Measurements from ENCODE around the gene NFE2L3.
"Not testable (repeated sequence)": the region's sequence is repeated elsewhere in the genome, so short reads cannot be mapped to it uniquely, and the experiment has no call there.

Gene NFE2L3

DNA sequence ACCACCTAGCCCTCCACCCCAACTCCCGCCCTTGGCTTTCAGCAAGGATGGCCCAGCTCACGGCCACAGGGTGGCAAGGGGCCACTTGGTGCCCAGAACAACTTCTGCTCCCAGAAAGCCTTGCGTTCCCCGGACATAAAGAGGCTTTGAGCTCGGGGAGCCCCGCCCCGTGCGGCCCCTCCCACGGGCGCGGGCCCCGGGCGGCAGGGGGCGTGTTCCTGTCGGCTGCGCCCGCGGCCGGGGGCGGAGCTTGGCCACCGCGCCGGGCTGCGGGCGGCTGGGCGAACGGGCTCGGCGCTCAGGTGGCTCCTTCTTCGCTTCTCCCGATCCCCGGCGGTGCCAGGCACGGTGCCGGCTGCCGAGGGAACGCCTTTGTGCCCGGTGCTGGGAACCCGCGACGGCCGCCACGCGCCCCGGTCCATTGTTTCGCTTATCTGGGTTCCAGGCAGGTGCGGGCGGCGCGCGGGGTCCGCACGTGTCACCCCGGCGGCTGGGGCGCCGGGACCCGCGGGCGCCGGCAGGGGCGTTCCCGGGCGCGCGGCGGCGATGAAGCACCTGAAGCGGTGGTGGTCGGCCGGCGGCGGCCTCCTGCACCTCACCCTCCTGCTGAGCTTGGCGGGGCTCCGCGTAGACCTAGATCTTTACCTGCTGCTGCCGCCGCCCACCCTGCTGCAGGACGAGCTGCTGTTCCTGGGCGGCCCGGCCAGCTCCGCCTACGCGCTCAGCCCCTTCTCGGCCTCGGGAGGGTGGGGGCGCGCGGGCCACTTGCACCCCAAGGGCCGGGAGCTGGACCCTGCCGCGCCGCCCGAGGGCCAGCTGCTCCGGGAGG, at the start of gene NFE2L3:
NFE2L3 (plus strand) TSS at position 246 of the 829 bp plus-strand sequence; CDS start at position 547, 301 bp downstream.
- DNase-seq = peak; percentile 61

DNA sequence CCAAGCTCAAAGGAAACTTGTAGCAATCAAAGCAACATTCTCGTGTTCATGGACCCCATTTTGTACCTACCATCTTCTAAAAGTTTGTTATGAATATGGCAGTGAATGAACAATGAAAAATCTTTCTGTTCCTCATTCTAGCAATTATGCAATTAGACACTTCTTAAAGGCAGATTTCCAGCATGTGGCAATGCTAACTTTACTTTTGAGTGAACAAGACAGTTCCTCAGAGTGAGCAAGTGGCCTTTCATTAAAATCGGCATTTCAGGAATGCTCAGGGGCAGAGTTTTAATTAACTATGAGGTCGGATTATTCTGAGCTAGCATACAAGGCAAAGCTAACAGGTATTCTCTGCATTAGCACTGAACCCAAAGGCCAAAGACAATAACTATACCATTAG, 48.4 kb upstream of the NFE2L3 start:
- no peak for DNase-seq

GRCh38 chr7:26105236-26105635, 46.8 kb upstream of the NFE2L3 start:
- no peak for DNase-seq

GRCh38 chr7:26105931-26106330, 46.1 kb upstream of the NFE2L3 start:
- no peak for DNase-seq

GRCh38 chr7:26112203-26112740, 39.7 kb upstream of the NFE2L3 start:
- no peak for DNase-seq

- no peak for DNase-seq
These were observed 36.3 kb upstream of the NFE2L3 start for GRCh38 chr7:26115650-26116049.

DNA sequence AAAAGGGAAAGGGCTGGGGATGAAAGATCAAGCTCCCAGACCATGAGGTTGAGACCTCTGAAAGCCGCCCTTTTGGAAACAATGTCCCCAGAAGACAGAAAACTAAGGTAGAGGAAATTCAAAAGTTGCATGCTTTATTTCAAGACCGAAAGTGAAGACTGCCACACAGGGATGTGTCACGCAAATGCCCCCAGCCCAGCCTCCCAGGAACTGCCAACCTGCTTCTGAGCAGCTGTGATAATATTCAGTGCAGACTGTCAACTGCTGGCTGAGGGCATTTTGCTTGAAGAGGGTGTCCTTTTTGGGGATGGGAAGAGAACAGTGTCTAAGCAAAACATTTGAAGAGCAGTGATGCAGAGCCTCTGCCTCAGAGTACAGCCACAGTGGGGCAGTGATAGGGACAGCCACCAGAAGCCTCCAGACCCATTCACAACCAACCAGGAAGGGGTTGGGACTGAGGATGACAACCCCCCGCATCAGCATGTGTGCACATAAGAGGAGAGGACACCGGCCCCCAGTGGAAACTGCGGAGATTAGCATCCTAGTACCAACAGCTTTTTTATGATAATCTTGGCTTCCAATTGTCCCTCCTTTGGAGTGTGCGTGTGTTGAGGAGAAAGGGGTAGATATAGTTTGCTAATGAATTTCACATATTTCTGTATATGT, 34.7 kb upstream of the NFE2L3 start:
- DNase-seq = no peak

GRCh38 chr7:26117970-26118369, 34.0 kb upstream of the NFE2L3 start:
- DNase-seq = no peak

DNA sequence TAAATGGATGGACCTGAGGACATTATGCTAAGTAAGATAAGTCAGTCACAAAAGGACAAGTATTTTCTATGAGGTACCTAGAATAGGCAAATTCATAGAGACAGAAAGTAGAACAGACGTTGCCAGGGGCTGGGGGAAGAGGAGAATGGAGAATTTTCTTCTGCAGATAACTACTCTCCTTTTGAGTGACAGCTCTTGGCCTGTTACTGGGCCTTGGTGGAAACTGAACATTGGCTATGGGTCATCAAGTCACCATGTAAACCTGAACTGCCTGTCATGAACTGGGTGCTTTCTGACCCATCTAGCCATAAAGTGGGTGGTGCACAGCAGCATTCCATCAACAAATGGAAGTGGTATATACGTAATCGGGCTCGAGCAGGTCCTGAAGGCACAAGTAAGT, 29.3 kb upstream of the NFE2L3 start:
- no peak for DNase-seq

- not testable (repeated sequence) for DNase-seq
These were observed 27.2 kb upstream of the NFE2L3 start for GRCh38 chr7:26124775-26125174.

DNA sequence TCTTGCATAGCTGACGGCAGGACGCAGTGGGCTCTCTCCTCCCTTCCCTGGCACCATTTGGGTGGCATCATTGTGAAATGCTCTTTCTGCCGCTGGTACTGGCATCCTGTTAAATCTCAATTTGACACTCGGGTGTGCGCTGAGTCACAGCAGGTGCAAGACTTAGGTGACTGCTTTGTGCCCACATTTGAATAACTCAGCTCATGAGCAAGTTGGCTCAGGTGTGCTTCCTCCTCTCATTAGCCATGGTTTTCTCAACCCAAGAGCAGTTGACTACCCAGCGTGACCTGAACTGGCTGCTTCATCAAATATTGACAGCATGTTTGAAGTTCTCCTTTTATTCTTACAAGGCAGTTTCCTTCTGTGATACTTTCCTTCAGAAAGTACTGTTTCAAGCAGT, 24.6 kb upstream of the NFE2L3 start:
- DNase-seq = no peak

- DNase-seq = no peak
These were observed 20.9 kb upstream of the NFE2L3 start for GRCh38 chr7:26131056-26131589.

DNA sequence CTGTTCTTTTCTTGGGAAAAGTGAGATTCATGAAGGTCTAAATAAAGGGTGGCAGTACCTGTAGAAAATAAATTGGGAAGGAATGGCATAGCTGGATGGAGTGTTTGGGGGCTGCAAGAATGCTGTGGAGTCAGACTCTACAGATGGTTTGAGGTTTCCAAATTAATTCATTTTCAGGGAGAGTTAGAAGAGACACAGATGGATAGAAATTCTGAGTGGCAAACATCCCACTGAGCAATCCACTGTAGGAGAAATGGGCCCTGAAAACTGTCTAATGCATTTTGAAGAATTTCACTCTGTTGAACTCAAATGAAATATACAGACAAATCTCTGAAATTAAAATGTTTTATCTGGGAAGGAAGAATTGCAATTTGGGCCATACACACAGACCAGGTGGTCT, 16.9 kb upstream of the NFE2L3 start:
- no peak for DNase-seq

- no peak for DNase-seq
These were observed 16.4 kb upstream of the NFE2L3 start for GRCh38 chr7:26135551-26135950.

GRCh38 chr7:26136831-26137230, 15.2 kb upstream of the NFE2L3 start:
- no peak for DNase-seq

DNA sequence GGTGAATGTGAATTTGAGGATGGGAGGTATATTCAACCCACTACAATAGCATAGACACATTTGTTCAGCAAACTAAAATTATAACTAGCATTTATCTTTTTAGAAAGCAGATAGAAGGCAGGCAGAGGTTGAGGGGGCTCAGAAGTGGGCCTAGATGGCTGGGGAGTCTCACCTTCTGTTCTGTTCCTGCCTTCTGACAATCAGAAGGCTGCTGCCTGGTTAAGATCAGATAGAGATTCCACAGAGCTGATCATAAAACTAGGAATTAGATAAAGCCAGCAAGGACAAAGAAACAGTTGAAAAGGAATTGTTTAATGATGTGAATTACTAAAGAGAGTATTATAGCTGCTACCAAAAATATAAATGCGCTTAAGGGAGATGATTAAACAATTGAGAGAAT, 11.6 kb upstream of the NFE2L3 start:
- DNase-seq = no peak

GRCh38 chr7:26141077-26141476, 10.9 kb upstream of the NFE2L3 start:
- no peak for DNase-seq

DNA sequence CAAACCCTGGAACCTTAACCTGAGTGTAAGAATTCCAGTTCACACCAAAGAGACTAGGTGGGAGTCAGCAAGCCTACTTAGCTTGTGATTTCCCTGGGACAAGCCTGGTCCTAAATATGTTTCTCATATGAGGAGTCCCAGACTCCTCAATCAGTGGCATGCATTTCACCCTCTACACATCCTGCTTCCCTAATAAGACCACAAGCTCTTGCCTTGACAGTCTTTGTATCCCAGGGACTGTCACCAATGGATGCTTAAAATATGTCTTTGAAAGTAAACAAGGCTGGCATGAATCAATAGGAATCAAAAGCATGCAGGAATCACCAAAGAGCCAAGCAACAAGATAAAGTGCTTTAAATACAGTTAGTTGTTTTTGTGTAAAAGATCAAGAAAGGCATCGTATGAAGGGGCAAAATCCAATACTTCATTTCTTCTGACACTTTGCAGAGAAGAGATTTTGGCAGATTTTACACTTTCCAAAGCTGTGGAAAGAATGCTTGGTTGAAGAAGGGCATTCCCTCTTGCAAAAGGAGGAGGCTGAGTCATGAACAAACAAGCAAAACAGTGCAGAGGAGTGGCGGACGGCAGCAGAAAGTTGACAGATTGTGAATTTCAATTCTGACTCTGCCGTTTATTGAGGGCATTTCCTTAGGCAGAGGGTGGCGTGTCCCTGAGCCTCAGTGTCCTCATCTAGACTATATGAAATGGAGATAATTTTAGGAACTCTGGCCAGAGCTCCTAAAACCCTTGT, 8.5 kb upstream of the NFE2L3 start:
- no peak for DNase-seq

- no peak for DNase-seq
These were observed 7.6 kb upstream of the NFE2L3 start for GRCh38 chr7:26144184-26145080.

DNA sequence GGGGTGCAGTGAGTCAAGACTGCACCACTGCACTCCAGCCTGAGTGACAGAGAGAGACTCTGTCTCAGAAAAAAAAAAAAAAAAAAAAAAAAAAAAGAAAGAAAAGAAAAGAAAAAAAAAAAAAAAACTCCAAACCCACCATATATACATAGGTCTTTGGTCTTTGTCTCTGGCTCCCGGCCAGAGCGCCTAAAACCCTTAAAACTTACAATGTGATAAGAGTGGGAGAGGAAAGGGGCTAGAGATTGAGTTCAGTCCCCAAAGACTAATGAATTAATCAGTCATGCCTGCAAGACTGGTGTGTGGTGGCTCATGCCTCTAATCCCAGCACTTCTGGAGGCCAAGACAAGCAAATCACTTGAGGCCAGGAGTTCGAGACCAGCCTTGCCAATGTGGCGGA, 6.8 kb upstream of the NFE2L3 start:
- DNase-seq = no peak

DNA sequence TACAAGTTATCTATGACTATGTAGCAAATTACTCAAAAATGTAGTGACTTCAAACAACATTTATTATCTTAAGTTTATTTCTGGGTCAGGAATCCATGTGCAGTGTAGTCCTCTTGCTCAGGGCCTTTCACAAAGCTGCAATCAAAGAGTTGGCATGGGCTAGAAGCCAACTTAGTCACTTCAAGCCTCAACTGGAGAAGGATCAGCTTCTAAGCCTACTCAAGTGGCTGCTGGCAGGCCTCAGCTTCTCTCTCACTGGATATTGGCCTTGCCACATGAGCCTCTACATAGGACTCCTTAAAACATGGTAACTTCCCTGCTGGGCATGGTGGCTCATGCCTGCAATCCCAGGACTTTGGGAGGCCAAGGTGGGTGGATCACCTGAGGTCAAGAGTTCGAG, 5.0 kb upstream of the NFE2L3 start:
- no peak for DNase-seq

Data from femur (tissue), 1 donor.